Activated naive CD8-positive, alpha-beta T cell treated with anti-CD3 and anti-CD28 coated beads for 36 hours (primary cell): Measurements from ENCODE around the gene CHCHD1. TPM values are rescaled to one million over a fixed set of nuclear protein-coding genes. Genes with fewer than 3 reads are reported as not detected.
"Not testable (repeated sequence)": the region's sequence is repeated elsewhere in the genome, so short reads cannot be mapped to it uniquely, and the experiment has no call there.

ENCODE experiments used
- DNase-seq: peaks from one replicate; pipeline ENCODE4 v3.0.0; 2021
- H3K27ac Mint-ChIP-seq: one replicate; pipeline ENCODE4 v1.8.0; 2022; ENCODE audit warnings: mild to moderate bottlenecking, moderate library complexity, mixed read lengths
- H3K27me3 Mint-ChIP-seq: one replicate; pipeline ENCODE4 v1.8.0; 2022; ENCODE audit warnings: mild to moderate bottlenecking, mixed read lengths
- H3K36me3 Mint-ChIP-seq: one replicate; pipeline ENCODE4 v1.8.0; 2021; ENCODE audit warnings: mild to moderate bottlenecking, mixed read lengths
- H3K4me1 Mint-ChIP-seq: one replicate; pipeline ENCODE4 v1.8.0; 2021; ENCODE audit warnings: mixed read lengths
- H3K4me3 Mint-ChIP-seq: one replicate; pipeline ENCODE4 v1.8.0; 2022; ENCODE audit warnings: mild to moderate bottlenecking, moderate library complexity, mixed read lengths
- H3K9me3 Mint-ChIP-seq: one replicate; pipeline ENCODE4 v1.8.0; 2022; ENCODE audit warnings: mixed read lengths
- total RNA-seq, 2 experiments: library from RNA; stranded (reverse); gene quantifications; one replicate each; pipeline ENCODE4 v1.2.3, GENCODE V29; 2021

The CHCHD1 gene
- total RNA-seq, 2 experiments from 2014 or later = 34.8 to 38.6 TPM

- H3K36me3 Mint-ChIP-seq = peaks cover 4% of the 10 kb centered on the region
- H3K27me3 Mint-ChIP-seq = no peaks in the 10 kb centered on the region
Observed at GRCh38 chr10:73819513-73820093, 37.8 kb downstream of the CHCHD1 start.

GRCh38 chr10:73823391-73823790 is 41.5 kb downstream of the CHCHD1 start:
- Mint-ChIP-seq H3K27me3 (no peaks in the 10 kb centered on the region), H3K4me3 (no peak overlapping the region), H3K27ac (no peak overlapping the region), H3K9me3 (no peaks in the 10 kb centered on the region), H3K36me3 (peaks cover 2% of the 10 kb centered on the region), H3K4me1 (no peaks in the 10 kb centered on the region)
- DNase-seq = no peak

More at GRCh38 chr10:73819513-73820093, 37.8 kb downstream of the CHCHD1 start:
- no peak overlapping the region for H3K4me3 Mint-ChIP-seq
- no peaks in the 10 kb centered on the region for H3K9me3 Mint-ChIP-seq
- H3K4me1 Mint-ChIP-seq = no peaks in the 10 kb centered on the region
- no peak overlapping the region for H3K27ac Mint-ChIP-seq
- DNase-seq = no peak

- Mint-ChIP-seq H3K9me3 (no peaks in the 10 kb centered on the region), H3K4me3 (no peak overlapping the region), H3K27ac (no peak overlapping the region), H3K4me1 (no peaks in the 10 kb centered on the region), H3K36me3 (peaks cover under 1% of the 10 kb centered on the region), H3K27me3 (no peaks in the 10 kb centered on the region)
- DNase-seq = no peak
Observed at GRCh38 chr10:73824146-73824725, 42.4 kb downstream of the CHCHD1 start.

GRCh38 chr10:73827346-73828089 is 45.7 kb downstream of the CHCHD1 start:
- Mint-ChIP-seq H3K27ac (no peak overlapping the region), H3K36me3 (no peaks in the 10 kb centered on the region), H3K9me3 (no peaks in the 10 kb centered on the region), H3K27me3 (no peaks in the 10 kb centered on the region), H3K4me1 (no peaks in the 10 kb centered on the region), H3K4me3 (no peak overlapping the region)
- DNase-seq = no peak

GRCh38 chr10:73828161-73828560 is 46.3 kb downstream of the CHCHD1 start:
- Mint-ChIP-seq H3K27me3 (no peaks in the 10 kb centered on the region), H3K9me3 (no peaks in the 10 kb centered on the region), H3K4me1 (no peaks in the 10 kb centered on the region), H3K36me3 (no peaks in the 10 kb centered on the region), H3K4me3 (no peak overlapping the region), H3K27ac (no peak overlapping the region)
- DNase-seq = no peak

- not testable (repeated sequence) for H3K9me3 Mint-ChIP-seq, DNase-seq, H3K27ac Mint-ChIP-seq, H3K4me3 Mint-ChIP-seq, H3K36me3 Mint-ChIP-seq, H3K4me1 Mint-ChIP-seq, H3K27me3 Mint-ChIP-seq
Observed at GRCh38 chr10:73829090-73829489, 47.2 kb downstream of the CHCHD1 start.

Other genes starting within 250 kb of the CHCHD1 start
- 1 to 10 TPM; 7.7 to 8.1 TPM for gene USP54, start 190.7 kb upstream of the CHCHD1 start, total RNA-seq
- gene MYOZ1, start 140.6 kb upstream of the CHCHD1 start, total RNA-seq = not detected
- gene SYNPO2L, start 126.0 kb upstream of the CHCHD1 start, total RNA-seq = not detected
- gene AGAP5, start 83.9 kb upstream of the CHCHD1 start, total RNA-seq = 1 to 10 TPM; 5.4 to 6.7 TPM
- gene SEC24C, start 37.7 kb upstream of the CHCHD1 start, total RNA-seq = 10 to 100 TPM; 74.6 to 74.9 TPM
- 10 to 100 TPM; 31.0 to 35.5 TPM for gene ZSWIM8, start 3.6 kb downstream of the CHCHD1 start, total RNA-seq
- 10 to 100 TPM; 45.9 to 49.7 TPM for gene NDST2, start 29.6 kb downstream of the CHCHD1 start, total RNA-seq
- 10 to 100 TPM; 16.5 to 17.4 TPM for gene CAMK2G, start 92.5 kb downstream of the CHCHD1 start, total RNA-seq
- under 1 TPM in 1 of 2 experiments, not detected in 1; 0.12 TPM for gene PLAU, start 129.1 kb downstream of the CHCHD1 start, total RNA-seq
- gene VCL, start 216.1 kb downstream of the CHCHD1 start, total RNA-seq = 10 to 100 TPM in 1 of 2 experiments, 1 to 10 TPM in 1; 9.6 to 10.0 TPM